Measurements from ENCODE around the gene CLEC18A. TPM values are rescaled to one million over a fixed set of nuclear protein-coding genes. Genes with fewer than 3 reads are reported as not detected.

CLEC18A gene
- total RNA-seq, 2 donors from 2014 or later = 0.09 to 1.8 TPM

DNA sequence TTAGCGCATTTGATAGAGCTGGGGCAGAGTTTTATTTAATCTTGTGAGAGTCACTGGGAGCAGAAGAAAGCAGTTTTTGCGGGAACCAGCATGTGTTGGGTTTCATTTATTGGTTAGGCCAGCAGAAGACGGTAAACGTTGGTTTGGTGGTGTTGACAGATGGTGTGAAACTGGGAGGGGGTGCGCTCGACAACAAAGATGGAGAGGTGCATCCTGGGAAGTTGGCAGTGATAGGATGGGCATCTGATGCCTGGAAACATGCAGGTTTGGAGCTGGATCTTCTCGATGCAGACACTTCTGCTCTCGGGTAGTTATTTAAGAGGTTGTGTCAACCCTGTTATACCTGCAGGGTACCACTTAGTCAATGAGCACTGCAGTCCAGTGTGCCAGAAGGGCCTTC lies 24.9 kb upstream of the CLEC18A start:
- ATAC-seq = no peak
- H3K36me3 Mint-ChIP-seq = no peaks in the 10 kb centered on the region
- H3K9me3 Mint-ChIP-seq = no peaks in the 10 kb centered on the region
- H3K27ac Mint-ChIP-seq = peak overlapping the region; percentile 31 to 65
- DNase-seq (ENCODE audit: low spot score in 2 of 2) = no peak

DNA sequence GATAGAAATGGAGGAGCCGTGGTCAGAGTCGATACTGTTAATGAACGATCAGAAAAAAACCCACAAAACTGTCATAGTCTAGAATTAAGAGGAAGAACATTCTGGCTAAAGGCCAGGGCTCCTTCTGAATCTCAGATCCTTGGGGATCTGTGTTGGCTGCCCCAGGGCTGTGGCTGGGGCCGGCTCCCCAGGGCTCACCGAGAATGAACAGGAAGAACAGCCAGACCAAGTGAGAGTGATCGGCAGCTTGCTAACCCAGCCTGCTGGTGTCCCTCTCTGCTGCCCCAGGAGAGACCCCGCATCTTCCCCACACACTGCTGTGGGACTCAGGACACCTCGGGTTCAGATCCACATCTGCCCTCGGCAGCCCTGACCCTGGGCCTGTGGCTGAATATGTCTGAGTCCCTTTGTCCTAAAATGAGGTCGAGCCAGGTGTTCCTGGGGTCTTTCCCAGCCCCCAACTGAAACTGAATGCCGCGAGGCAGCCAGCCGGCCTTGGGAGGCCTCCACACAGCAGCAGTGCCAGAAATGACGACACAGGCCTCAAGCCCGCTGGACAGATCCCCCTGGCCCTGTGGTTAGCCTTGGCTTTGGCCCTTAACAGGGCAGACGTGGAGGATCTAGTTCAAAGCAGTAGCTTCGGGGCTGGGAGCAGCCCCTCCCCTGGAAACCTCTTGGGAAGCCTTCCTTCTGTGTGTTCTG lies 23.9 kb upstream of the CLEC18A start:
- H3K9me3 Mint-ChIP-seq = no peaks in the 10 kb centered on the region
- H3K36me3 Mint-ChIP-seq = no peaks in the 10 kb centered on the region
- H3K27ac Mint-ChIP-seq = peak overlapping the region; percentile 39 to 65

DNA sequence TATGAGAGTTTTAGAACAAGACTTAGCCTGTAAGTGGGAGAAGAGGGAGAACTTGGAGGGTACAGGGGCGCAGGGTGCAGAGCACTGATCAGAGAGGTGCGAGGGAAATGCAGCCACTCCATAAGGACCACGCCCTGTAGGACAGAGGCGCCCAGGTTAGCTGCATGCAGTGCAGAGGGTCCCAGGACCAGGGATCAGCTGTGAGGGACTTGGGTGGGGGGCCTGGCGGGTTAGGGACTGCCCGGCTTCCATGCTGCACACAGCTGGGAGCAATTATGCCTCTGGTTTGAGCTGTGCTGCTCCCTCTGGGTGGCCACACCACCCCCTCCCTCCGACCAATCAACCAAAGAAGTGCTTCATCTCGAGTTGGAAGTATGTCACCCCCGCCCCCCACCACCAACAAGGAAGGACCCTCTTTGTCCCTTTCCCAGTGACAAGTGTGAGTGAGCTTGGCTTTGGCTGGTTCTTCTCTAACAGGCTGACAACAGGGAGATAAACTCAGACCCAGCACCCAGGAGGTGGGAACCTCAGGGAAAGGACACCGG lies 22.2 kb upstream of the CLEC18A start:
- no peaks in the 10 kb centered on the region for H3K36me3 Mint-ChIP-seq
- no peak for DNase-seq (ENCODE audit: low spot score in 2 of 2)
- peak overlapping the region in 1 of 2 donors; percentile 53 for H3K27ac Mint-ChIP-seq
- ATAC-seq = no peak
- no peaks in the 10 kb centered on the region for H3K9me3 Mint-ChIP-seq

More for the DNA sequence above, 23.9 kb upstream of the CLEC18A start:
- ATAC-seq (no peak), DNase-seq (ENCODE audit: low spot score in 2 of 2) (no peak)

DNA sequence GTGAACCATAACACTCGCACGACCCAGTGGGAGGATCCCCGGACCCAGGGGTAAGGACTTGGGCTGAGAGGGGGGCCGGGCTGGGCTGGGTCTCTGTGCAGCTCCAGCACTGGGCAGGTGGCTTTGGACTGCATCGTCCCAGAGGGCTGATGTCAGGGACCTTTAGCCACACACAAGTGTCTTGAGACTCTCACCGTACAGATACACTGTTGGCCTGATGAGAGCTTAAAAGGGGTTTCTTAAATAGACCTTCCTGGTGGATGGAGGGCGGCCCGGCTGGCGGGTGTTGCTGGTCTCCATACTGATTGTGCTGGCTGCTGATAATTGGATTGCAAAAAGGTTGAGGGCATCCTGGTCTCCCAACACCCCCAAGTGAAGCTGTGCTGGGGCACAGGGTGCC lies 21.7 kb upstream of the CLEC18A start:
- no peaks in the 10 kb centered on the region for H3K36me3 Mint-ChIP-seq
- H3K27ac Mint-ChIP-seq = no peak overlapping the region
- DNase-seq (ENCODE audit: low spot score in 2 of 2) = no peak
- no peaks in the 10 kb centered on the region for H3K9me3 Mint-ChIP-seq
- no peak for ATAC-seq

DNA sequence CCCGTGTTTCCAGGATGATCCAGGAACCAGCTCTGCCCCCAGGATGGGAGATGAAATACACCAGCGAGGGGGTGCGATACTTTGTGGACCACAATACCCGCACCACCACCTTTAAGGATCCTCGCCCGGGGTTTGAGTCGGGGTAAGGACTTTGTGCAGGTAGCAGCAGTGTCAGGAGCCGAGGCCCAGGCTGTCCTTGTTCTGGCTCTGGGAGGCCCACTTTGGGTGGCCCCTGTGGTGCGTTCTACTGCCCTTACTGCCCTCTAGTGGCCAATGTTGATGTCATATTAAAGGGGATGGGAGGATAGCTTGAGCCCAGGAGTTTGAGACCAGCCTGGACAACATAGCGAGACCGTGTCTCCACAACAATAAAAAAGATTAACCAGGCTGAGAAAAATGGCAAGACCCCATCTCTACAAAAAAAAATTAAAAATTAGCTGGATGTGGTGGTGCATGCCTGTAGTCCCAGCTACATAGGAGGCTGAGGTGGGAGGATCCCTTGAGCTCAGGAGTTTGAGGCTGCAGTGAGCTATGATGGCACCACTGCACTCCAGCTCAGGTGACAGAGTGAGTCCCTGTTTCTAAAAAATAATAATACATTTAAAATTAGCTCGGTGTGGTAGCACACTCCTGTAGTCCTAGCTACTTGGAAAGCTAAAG lies 20.9 kb upstream of the CLEC18A start:
- Mint-ChIP-seq H3K9me3 (no peaks in the 10 kb centered on the region), H3K36me3 (no peaks in the 10 kb centered on the region), H3K27ac (no peak overlapping the region)
- DNase-seq (ENCODE audit: low spot score in 2 of 2) (peak in 1 of 2 donors; percentile 69), ATAC-seq (peak; percentile 81 to 84)

DNA sequence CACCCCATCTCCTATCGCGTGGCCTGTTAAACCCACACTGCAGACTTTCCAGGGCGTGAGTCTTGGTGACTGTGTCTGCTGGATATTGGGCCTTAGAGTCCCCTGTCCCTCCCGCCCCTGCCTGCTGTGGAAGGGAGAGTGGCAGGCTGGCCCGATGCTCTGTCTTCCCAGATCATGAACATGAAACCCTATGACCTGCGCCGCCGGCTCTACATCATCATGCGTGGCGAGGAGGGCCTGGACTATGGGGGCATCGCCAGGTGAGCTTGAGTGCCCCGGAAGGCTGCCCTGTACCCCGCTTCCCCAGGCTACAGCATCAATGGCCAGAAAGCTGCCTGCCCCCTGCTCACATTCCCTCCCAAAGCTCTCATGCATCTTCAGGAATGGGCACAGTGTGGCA lies 19.5 kb upstream of the CLEC18A start:
- ATAC-seq (no peak), DNase-seq (ENCODE audit: low spot score in 2 of 2) (no peak)
- Mint-ChIP-seq H3K27ac (no peak overlapping the region), H3K9me3 (no peaks in the 10 kb centered on the region), H3K36me3 (no peaks in the 10 kb centered on the region)

DNA sequence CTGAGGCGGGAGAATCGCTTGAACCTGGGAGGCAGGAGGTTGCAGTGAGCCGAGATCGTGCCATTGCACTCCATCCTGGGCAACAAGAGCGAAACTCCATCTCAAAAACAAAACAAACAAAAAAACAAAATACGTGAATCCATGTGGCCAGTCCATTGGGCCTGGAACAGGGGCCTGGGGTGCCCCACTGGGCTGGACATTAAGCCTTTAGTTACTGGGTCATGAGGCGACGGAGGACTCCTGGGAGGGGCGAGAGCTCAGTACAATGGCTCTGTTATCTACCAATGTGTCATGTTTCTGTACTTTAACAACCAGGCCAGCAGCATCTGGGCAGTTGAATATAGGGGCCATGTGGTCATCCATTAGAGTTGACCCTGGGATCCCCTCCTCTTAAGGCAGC lies 18.9 kb upstream of the CLEC18A start:
- no peak for ATAC-seq
- H3K36me3 Mint-ChIP-seq = peaks cover 0 to 4% of the 10 kb centered on the region in 2 donors
- DNase-seq (ENCODE audit: low spot score in 2 of 2) = no peak
- no peaks in the 10 kb centered on the region for H3K9me3 Mint-ChIP-seq
- peak overlapping the region in 1 of 2 donors; percentile 66 for H3K27ac Mint-ChIP-seq

DNA sequence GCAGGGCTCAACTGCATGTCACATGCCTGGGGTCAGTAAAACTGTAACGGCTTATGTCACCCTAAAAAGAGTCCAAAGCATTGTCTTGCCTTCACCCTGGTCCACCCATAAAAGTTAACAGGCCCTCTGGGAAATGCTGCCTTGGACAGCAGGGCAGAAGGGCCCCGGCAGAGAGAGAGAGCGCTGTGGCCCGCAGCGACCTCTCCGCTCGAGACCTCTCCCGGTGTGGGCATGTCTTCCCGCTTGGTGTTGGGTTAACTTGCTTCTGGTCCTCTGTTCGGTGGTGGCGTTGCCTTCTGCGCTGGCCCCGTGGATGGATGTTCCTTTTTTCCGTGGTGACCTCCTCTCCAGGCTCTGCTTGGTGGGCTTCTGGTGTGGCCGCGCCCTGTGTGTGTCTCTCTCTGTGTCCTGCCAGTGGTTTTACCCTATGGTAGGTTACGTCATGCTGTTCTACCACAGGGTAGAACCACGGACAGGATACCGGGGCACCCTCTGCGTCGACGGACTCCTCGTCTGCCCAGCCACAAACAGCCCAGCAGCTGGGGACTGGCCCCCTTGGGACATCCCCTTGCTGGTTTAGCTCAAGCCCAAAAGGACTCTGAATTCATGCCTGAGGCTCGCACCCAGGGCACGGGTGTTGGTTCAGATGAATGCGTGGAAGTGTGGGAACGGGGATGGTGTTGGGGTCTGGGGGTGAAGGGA lies 18.3 kb upstream of the CLEC18A start:
- no peaks in the 10 kb centered on the region for H3K9me3 Mint-ChIP-seq
- H3K27ac Mint-ChIP-seq = no peak overlapping the region
- peaks cover 0 to 6% of the 10 kb centered on the region in 2 donors for H3K36me3 Mint-ChIP-seq
- ATAC-seq (no peak), DNase-seq (ENCODE audit: low spot score in 2 of 2) (no peak)

DNA sequence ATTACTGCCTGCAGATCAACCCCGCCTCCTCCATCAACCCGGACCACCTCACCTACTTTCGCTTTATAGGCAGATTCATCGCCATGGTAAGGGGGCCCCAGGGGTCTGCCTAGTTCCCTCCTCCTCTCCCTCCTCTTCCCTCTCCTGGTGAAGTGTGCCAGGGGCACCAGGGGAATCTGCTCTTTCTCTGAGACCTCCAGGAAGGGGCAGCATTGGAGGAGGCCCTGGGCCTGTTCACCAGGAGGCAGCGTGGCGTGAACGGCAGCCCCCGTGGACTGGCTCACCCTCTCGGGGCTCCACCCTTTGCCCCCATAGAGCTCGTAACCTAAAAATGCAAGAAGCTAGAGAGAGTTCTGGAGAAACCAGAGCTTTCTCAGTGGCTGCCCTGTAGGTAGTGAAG lies 17.1 kb upstream of the CLEC18A start:
- ATAC-seq (no peak), DNase-seq (ENCODE audit: low spot score in 2 of 2) (no peak)
- no peaks in the 10 kb centered on the region for H3K9me3 Mint-ChIP-seq
- no peak overlapping the region for H3K27ac Mint-ChIP-seq
- H3K36me3 Mint-ChIP-seq = peaks cover 0 to 6% of the 10 kb centered on the region in 2 donors

DNA sequence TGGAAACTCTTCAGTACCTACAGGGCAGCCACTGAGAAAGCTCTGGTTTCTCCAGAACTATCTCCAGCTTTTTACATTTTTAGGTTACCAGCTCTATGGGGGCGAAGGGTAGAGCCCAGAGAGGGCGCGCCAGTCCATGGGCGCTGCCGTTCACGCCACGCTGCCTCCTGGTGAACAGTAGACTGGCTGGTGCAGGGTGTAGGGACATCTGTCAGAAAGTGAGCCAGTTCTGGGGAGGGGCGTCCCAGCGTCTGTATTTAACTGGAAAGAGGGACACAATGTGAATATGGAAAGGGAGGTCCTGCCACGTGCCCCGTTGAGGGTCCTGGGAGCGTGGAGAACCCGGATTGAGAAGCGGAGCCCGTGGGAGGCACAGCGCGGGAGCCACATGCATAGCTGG lies 16.4 kb upstream of the CLEC18A start:
- Mint-ChIP-seq H3K27ac (no peak overlapping the region), H3K36me3 (peaks cover 0 to 6% of the 10 kb centered on the region in 2 donors), H3K9me3 (no peaks in the 10 kb centered on the region)
- ATAC-seq (no peak), DNase-seq (ENCODE audit: low spot score in 2 of 2) (no peak)

DNA sequence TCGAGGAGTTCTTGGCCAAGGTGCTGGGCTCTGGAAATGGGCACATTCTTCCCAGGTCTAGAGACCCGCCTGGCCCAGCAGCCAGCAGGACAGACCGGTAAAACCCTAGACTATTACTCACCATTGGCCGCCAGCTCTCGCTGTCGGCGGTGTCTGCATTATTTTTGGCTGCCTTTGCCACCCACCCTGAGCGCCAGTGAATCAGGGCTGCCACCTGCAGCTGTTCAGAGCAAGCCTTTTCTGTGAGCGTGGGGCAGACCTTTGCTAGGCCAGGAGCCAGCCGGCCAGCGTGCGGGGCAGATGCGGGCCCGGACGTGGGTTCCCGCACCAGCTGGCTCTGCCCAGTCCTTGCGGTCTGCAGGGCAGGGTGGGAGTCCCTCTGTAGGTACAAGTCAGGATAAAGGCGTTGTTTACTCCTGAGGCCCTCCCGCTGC lies 15.8 kb upstream of the CLEC18A start:
- no peak for DNase-seq (ENCODE audit: low spot score in 2 of 2)
- Mint-ChIP-seq H3K27ac (no peak overlapping the region), H3K36me3 (peaks cover 0 to 6% of the 10 kb centered on the region in 2 donors), H3K9me3 (no peaks in the 10 kb centered on the region)
- ATAC-seq = no peak

DNA sequence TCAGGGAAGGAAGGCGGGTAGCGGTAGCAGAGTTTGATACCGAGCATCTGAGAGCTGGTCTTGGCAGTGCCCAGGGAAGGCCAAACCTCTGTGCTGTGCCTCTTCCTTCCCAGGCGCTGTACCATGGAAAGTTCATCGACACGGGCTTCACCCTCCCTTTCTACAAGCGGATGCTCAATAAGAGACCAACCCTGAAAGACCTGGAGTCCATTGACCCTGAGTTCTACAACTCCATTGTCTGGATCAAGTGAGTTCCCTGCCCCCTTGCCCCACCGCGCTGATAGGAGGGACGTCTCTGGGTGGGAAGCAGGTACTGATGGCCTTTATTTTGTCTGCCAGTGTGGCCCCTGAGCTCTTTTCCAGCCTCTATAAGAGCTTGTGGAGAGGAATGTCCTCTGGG lies 15.4 kb upstream of the CLEC18A start:
- DNase-seq (ENCODE audit: low spot score in 2 of 2) = no peak
- no peak for ATAC-seq
- no peaks in the 10 kb centered on the region for H3K9me3 Mint-ChIP-seq
- peaks cover 0 to 6% of the 10 kb centered on the region in 2 donors for H3K36me3 Mint-ChIP-seq
- no peak overlapping the region for H3K27ac Mint-ChIP-seq

DNA sequence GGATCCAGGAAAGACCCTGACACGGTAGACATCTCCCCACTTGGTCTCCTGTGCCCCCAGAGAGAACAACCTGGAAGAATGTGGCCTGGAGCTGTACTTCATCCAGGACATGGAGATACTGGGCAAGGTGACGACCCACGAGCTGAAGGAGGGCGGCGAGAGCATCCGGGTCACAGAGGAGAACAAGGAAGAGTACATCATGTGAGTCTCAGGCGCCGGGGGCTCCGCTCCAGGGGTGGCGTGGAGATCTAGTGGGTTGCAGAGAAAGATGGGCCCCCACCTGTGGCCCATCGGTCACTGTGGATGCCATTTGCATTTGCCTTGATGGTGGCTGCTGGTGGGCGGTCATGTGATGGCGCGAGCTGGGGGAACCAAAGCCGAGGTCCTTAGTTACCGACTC lies 14.9 kb upstream of the CLEC18A start:
- DNase-seq (ENCODE audit: low spot score in 2 of 2) (no peak), ATAC-seq (no peak)
- H3K27ac Mint-ChIP-seq = peak overlapping the region in 1 of 2 donors; percentile 50
- peaks cover 0 to 6% of the 10 kb centered on the region in 2 donors for H3K36me3 Mint-ChIP-seq
- H3K9me3 Mint-ChIP-seq = no peaks in the 10 kb centered on the region

DNA sequence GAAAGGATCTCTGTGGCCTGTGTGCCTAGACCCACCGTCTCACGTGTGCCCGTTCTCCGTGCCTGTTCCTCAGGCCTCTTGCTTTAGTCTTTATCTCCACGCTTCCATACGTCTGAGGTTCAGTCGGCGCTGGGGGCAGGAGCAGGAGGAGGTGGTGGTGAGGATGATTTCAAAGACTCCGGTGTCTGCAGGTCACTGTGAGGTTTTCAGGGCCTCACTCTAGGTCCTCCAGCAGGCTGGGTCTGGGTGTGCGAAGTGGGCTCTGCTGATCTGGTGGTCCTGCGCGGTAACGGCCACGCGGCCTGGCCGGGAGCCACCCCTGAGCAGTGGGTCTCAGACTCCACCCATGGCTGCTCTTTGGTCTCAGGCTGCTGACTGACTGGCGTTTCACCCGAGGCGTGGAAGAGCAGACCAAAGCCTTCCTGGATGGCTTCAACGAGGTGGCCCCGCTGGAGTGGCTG lies 14.4 kb upstream of the CLEC18A start:
- Mint-ChIP-seq H3K36me3 (peaks cover 0 to 6% of the 10 kb centered on the region in 2 donors), H3K27ac (no peak overlapping the region), H3K9me3 (no peaks in the 10 kb centered on the region)
- DNase-seq (ENCODE audit: low spot score in 2 of 2) (no peak), ATAC-seq (no peak)

DNA sequence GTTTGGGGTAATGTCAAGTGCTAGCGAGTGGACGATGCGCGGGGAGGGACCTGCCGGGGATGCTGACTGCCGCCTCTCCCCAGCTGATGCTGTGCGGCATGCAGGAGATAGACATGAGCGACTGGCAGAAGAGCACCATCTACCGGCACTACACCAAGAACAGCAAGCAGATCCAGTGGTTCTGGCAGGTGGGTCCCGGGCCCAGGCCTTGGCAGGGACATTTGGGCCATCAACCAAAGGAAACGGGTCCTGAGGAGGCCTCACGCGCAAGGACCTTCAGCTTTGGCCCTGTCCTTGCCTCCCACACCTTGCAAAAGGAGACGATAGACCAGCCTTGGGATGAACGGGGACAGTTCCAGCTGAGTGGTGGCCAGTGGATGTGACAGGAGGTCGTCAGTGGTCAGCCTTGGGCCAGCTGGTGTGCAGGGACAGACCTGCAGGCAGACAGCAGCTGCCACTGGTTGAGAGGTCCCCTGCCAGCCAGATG lies 13.6 kb upstream of the CLEC18A start:
- Mint-ChIP-seq H3K36me3 (peaks cover 0 to 6% of the 10 kb centered on the region in 2 donors), H3K27ac (no peak overlapping the region), H3K9me3 (no peaks in the 10 kb centered on the region)
- no peak for DNase-seq (ENCODE audit: low spot score in 2 of 2)
- no peak for ATAC-seq

DNA sequence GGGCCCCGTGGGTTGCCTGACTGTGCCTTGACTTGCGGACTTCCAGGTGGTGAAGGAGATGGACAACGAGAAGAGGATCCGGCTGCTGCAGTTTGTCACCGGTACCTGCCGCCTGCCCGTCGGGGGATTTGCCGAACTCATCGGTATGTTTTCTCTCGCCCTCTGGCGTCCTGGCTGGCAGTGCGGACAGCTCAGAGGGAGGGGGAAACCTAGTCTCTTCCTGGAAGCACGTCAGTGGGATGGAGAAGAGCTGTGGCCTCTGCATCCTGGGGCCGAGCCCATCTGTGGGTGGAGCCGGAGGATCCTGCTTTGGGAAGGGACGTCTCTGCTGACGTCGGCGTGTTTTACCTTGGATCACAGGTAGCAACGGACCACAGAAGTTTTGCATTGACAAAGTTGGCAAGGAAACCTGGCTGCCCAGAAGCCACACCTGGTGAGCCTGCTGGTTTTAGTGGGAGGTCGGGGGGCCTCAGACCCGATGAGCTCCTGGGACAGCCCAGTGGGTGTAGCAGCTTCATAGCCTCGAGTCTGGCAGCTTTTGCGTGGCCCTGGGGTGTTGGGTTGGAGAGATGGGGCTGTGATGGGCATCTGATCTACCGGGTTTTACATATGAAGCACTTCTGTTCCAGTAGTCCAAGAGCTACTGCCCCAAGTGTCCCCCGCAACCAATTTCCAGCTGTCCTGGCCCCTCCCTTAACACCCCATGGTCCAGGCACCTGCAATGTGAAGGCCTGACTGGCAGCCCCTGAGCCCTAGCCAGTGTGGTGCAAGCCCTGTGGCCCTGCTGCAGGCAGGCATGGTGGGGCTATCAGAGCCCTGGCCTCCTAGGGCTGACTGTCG lies 11.9 kb upstream of the CLEC18A start:
- H3K9me3 Mint-ChIP-seq = no peaks in the 10 kb centered on the region
- peak overlapping the region in 1 of 2 donors; percentile 9 for H3K27ac Mint-ChIP-seq
- no peak for ATAC-seq
- DNase-seq (ENCODE audit: low spot score in 2 of 2) = no peak
- peaks cover 0 to 6% of the 10 kb centered on the region in 2 donors for H3K36me3 Mint-ChIP-seq
